ENCODE measurements around the gene HAVCR1.
"Not testable (repeated sequence)": the region's sequence is repeated elsewhere in the genome, so short reads cannot be mapped to it uniquely, and the experiment has no call there.

The HAVCR1 gene

GRCh38 chr5:157026789-157027424, 32.0 kb downstream of the HAVCR1 start:
- Histone ChIP-seq H3K9me3 (ENCODE audit: control insufficient read depth, insufficient read depth, low read depth, low read length) (no peaks in the 10 kb centered on the region), H3K27ac (ENCODE audit: low read depth, low read length) (no peak overlapping the region), H3K4me3 (ENCODE audit: low read depth, low read length) (no peak overlapping the region), H3K4me1 (ENCODE audit: control insufficient read depth, insufficient read depth, low read length) (peaks cover 3% of the 10 kb centered on the region; the same call in 1 of the 2 replicates), H3K36me3 (ENCODE audit: control insufficient read depth, insufficient read depth, low read length) (no peaks in the 10 kb centered on the region), H3K27me3 (ENCODE audit: control insufficient read depth, insufficient read depth, low read length) (no peaks in the 10 kb centered on the region), H3K9ac (ENCODE audit: low read length) (no peak overlapping the region)

- H3K9ac ChIP-seq (ENCODE audit: low read length): no peak overlapping the region
- peaks cover 3% of the 10 kb centered on the region; the same call in 1 of the 2 replicates for H3K4me1 ChIP-seq (ENCODE audit: control insufficient read depth, insufficient read depth, low read length)
- no peak overlapping the region for H3K27ac ChIP-seq (ENCODE audit: low read depth, low read length)
- no peaks in the 10 kb centered on the region for H3K9me3 ChIP-seq (ENCODE audit: control insufficient read depth, insufficient read depth, low read depth, low read length)
- H3K36me3 ChIP-seq (ENCODE audit: control insufficient read depth, insufficient read depth, low read length): no peaks in the 10 kb centered on the region
- H3K27me3 ChIP-seq (ENCODE audit: control insufficient read depth, insufficient read depth, low read length): no peaks in the 10 kb centered on the region
- H3K4me3 ChIP-seq (ENCODE audit: low read depth, low read length): no peak overlapping the region
These were observed 33.7 kb downstream of the HAVCR1 start for GRCh38 chr5:157025093-157025698.

GRCh38 chr5:157024208-157024959, 34.5 kb downstream of the HAVCR1 start:
- Histone ChIP-seq H3K27ac (ENCODE audit: low read depth, low read length) (no peak overlapping the region), H3K9me3 (ENCODE audit: control insufficient read depth, insufficient read depth, low read depth, low read length) (no peaks in the 10 kb centered on the region), H3K36me3 (ENCODE audit: control insufficient read depth, insufficient read depth, low read length) (no peaks in the 10 kb centered on the region), H3K4me3 (ENCODE audit: low read depth, low read length) (no peak overlapping the region), H3K4me1 (ENCODE audit: control insufficient read depth, insufficient read depth, low read length) (peaks cover 3% of the 10 kb centered on the region; the same call in 1 of the 2 replicates), H3K27me3 (ENCODE audit: control insufficient read depth, insufficient read depth, low read length) (no peaks in the 10 kb centered on the region), H3K9ac (ENCODE audit: low read length) (no peak overlapping the region)

- Histone ChIP-seq H3K36me3 (ENCODE audit: control insufficient read depth, insufficient read depth, low read length) (no peaks in the 10 kb centered on the region), H3K27ac (ENCODE audit: low read depth, low read length) (no peak overlapping the region), H3K9ac (ENCODE audit: low read length) (no peak overlapping the region)
These were observed 36.9 kb downstream of the HAVCR1 start for GRCh38 chr5:157022024-157022423.

GRCh38 chr5:157020511-157021222, 38.2 kb downstream of the HAVCR1 start:
- H3K27ac ChIP-seq (ENCODE audit: low read depth, low read length): no peak overlapping the region; the same call in 1 of the 2 replicates
- no peak overlapping the region for H3K9ac ChIP-seq (ENCODE audit: low read length)
- no peaks in the 10 kb centered on the region for H3K27me3 ChIP-seq (ENCODE audit: control insufficient read depth, insufficient read depth, low read length)
- no peaks in the 10 kb centered on the region for H3K36me3 ChIP-seq (ENCODE audit: control insufficient read depth, insufficient read depth, low read length)
- H3K4me1 ChIP-seq (ENCODE audit: control insufficient read depth, insufficient read depth, low read length): no peaks in the 10 kb centered on the region
- peaks cover 9% of the 10 kb centered on the region; the same call in 1 of the 2 replicates for H3K9me3 ChIP-seq (ENCODE audit: control insufficient read depth, insufficient read depth, low read depth, low read length)
- H3K4me3 ChIP-seq (ENCODE audit: low read depth, low read length): no peak overlapping the region

More at GRCh38 chr5:157022024-157022423, 36.9 kb downstream of the HAVCR1 start:
- Histone ChIP-seq H3K9me3 (ENCODE audit: control insufficient read depth, insufficient read depth, low read depth, low read length) (peaks cover 7% of the 10 kb centered on the region; the same call in 1 of the 2 replicates), H3K4me3 (ENCODE audit: low read depth, low read length) (no peak overlapping the region), H3K27me3 (ENCODE audit: control insufficient read depth, insufficient read depth, low read length) (no peaks in the 10 kb centered on the region), H3K4me1 (ENCODE audit: control insufficient read depth, insufficient read depth, low read length) (peaks cover 3% of the 10 kb centered on the region; the same call in 1 of the 2 replicates)

DNA sequence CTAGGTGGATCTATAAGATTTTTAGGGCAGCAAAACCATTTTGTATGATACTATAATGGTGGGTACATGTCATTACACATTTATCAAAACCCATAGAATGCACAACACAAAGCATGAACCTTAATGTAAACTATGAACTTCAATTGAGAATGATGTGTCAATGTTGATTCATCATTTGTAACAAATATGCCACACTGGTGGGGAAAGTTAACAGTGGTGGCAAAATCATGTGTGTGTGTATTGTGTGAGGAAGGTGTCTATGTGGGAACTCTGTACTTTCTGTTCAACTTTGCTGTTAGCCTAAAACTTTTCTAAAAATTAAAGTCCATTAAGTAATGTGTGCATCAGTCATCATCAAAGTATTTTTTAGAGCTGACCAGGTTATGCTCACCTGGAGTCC, 38.9 kb downstream of the HAVCR1 start:
- Histone ChIP-seq H3K27me3 (ENCODE audit: control insufficient read depth, insufficient read depth, low read length) (no peaks in the 10 kb centered on the region), H3K9me3 (ENCODE audit: control insufficient read depth, insufficient read depth, low read depth, low read length) (peaks cover 9% of the 10 kb centered on the region; the same call in 1 of the 2 replicates), H3K36me3 (ENCODE audit: control insufficient read depth, insufficient read depth, low read length) (no peaks in the 10 kb centered on the region), H3K4me1 (ENCODE audit: control insufficient read depth, insufficient read depth, low read length) (no peaks in the 10 kb centered on the region), H3K27ac (ENCODE audit: low read depth, low read length) (no peak overlapping the region), H3K9ac (ENCODE audit: low read length) (no peak overlapping the region), H3K4me3 (ENCODE audit: low read depth, low read length) (no peak overlapping the region)

- H3K27ac ChIP-seq (ENCODE audit: low read depth, low read length); H3K4me1 ChIP-seq (ENCODE audit: control insufficient read depth, insufficient read depth, low read length); H3K27me3 ChIP-seq (ENCODE audit: control insufficient read depth, insufficient read depth, low read length); H3K9ac ChIP-seq (ENCODE audit: low read length); H3K4me3 ChIP-seq (ENCODE audit: low read depth, low read length); H3K9me3 ChIP-seq (ENCODE audit: control insufficient read depth, insufficient read depth, low read depth, low read length); H3K36me3 ChIP-seq (ENCODE audit: control insufficient read depth, insufficient read depth, low read length): not testable (repeated sequence)
These were observed 44.8 kb downstream of the HAVCR1 start for GRCh38 chr5:157014143-157014542.

DNA sequence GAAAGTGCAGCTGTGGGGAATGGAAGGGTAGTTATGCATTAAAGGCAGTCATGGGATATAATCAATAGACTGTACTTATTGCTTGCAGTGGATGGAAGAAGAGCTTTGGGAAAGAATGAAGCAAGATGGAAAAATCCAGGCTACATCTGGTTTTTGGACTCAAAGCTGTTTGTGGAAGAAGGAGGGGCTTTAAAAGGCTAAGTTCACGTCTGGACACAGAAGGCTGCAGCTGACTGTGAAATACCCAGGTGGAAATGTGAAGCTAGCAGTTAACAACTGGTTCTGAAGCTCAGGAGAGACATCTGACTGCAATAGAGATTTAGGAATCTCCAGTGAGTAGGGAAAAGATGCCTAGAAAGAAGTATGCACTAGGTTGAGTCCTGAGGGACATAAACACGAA, 52.7 kb downstream of the HAVCR1 start:
- H3K27me3 ChIP-seq (ENCODE audit: control insufficient read depth, insufficient read depth, low read length): no peaks in the 10 kb centered on the region

GRCh38 chr5:157004893-157005551, 53.9 kb downstream of the HAVCR1 start:
- no peaks in the 10 kb centered on the region for H3K4me1 ChIP-seq (ENCODE audit: control insufficient read depth, insufficient read depth, low read length)
- H3K4me3 ChIP-seq (ENCODE audit: low read depth, low read length): no peak overlapping the region
- H3K9me3 ChIP-seq (ENCODE audit: control insufficient read depth, insufficient read depth, low read depth, low read length): peaks cover 10% of the 10 kb centered on the region
- H3K9ac ChIP-seq (ENCODE audit: low read length): no peak overlapping the region
- H3K27me3 ChIP-seq (ENCODE audit: control insufficient read depth, insufficient read depth, low read length): no peaks in the 10 kb centered on the region
- H3K27ac ChIP-seq (ENCODE audit: low read depth, low read length): no peak overlapping the region
- no peaks in the 10 kb centered on the region for H3K36me3 ChIP-seq (ENCODE audit: control insufficient read depth, insufficient read depth, low read length)

More for the DNA sequence above, 52.7 kb downstream of the HAVCR1 start:
- H3K4me1 ChIP-seq (ENCODE audit: control insufficient read depth, insufficient read depth, low read length): no peaks in the 10 kb centered on the region
- no peaks in the 10 kb centered on the region for H3K36me3 ChIP-seq (ENCODE audit: control insufficient read depth, insufficient read depth, low read length)
- H3K9ac ChIP-seq (ENCODE audit: low read length): no peak overlapping the region
- H3K27ac ChIP-seq (ENCODE audit: low read depth, low read length): no peak overlapping the region
- no peak overlapping the region for H3K4me3 ChIP-seq (ENCODE audit: low read depth, low read length)
- peaks cover 6% of the 10 kb centered on the region; the same call in 1 of the 2 replicates for H3K9me3 ChIP-seq (ENCODE audit: control insufficient read depth, insufficient read depth, low read depth, low read length)

DNA sequence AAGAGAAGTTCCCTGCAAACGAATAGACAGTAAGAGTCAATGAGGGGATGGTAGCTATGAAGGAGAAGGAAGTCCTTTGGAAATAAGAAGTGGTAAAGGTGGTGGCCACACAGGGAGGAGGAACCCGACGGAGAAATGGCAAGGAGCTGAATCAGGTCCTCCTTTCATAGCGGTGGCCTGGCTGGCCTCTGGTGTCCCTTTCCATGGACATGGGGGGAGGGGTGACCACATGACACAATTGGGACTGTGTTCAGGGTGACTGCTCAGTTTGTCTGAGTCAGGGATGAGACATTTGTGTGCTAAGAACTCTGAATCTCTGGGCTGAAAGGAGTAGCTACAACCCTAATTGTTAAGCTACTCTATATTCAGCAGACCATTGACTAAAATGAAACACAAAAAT, 67.2 kb downstream of the HAVCR1 start:
- H3K36me3 ChIP-seq (ENCODE audit: control insufficient read depth, insufficient read depth, low read length): no peaks in the 10 kb centered on the region

More for the DNA sequence above, 67.2 kb downstream of the HAVCR1 start:
- H3K9ac ChIP-seq (ENCODE audit: low read length): no peak overlapping the region
- H3K9me3 ChIP-seq (ENCODE audit: control insufficient read depth, insufficient read depth, low read depth, low read length): peaks cover 3% of the 10 kb centered on the region; the same call in 1 of the 2 replicates
- H3K27ac ChIP-seq (ENCODE audit: low read depth, low read length): no peak overlapping the region
- H3K4me1 ChIP-seq (ENCODE audit: control insufficient read depth, insufficient read depth, low read length): no peaks in the 10 kb centered on the region
- H3K27me3 ChIP-seq (ENCODE audit: control insufficient read depth, insufficient read depth, low read length): no peaks in the 10 kb centered on the region
- no peak overlapping the region for H3K4me3 ChIP-seq (ENCODE audit: low read depth, low read length)

All from HUES6 (cell line).